Measurements from ENCODE around the gene ETV6.

ETV6 gene

DNA sequence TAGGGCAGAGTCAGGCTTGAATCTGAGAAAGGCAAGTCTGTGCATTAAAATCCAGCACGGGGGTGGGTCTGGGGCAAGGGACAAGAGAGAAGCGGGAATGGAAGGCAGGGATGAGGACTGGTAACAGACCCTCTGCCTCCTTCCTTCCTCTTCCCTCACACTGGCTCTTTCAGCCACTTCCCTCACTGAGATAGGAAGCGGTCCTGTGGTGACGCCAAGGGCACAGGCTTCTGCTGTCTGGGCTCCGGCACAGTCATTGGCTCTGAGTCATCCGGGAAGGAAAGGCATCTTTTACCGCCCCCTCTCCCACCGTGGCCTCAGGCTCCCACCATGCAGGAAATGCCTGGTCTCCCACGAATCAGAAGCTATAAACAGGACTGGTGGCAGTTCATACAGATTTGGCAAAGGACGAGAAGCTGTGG, 70.2 kb downstream of the ETV6 start:
- no peak for TF ChIP-seq YY1 (IDR thresholded peaks at IDR 0.05; ENCODE audit: insufficient read depth, insufficient read length)
- TF ChIP-seq ZNF274 (IDR thresholded peaks at IDR 0.05; ENCODE audit: low read depth, low read length) = no peak
- TF ChIP-seq SUZ12 (IDR thresholded peaks at IDR 0.05; ENCODE audit: extremely low read depth, insufficient read depth, insufficient read length) = no peak
- no peak overlapping the region for H3K4me3 ChIP-seq (ENCODE audit: insufficient read length, low read depth)
- peaks cover 25% of the 10 kb centered on the region for H3K4me1 ChIP-seq (ENCODE audit: insufficient read depth, insufficient read length)
- H3K36me3 ChIP-seq (ENCODE audit: insufficient read depth, insufficient read length, low read length) = peaks cover 3% of the 10 kb centered on the region
- H3K27me3 ChIP-seq (ENCODE audit: insufficient read depth, insufficient read length) = no peaks in the 10 kb centered on the region
- no peaks in the 10 kb centered on the region for H3K9me3 ChIP-seq (ENCODE audit: insufficient read depth, low read length)
- peak overlapping the region; percentile 6 for H3K9ac ChIP-seq (ENCODE audit: insufficient read length, low read depth)
- DNase-seq (ENCODE audit: low read depth, low spot score) = peak; percentile 72

DNA sequence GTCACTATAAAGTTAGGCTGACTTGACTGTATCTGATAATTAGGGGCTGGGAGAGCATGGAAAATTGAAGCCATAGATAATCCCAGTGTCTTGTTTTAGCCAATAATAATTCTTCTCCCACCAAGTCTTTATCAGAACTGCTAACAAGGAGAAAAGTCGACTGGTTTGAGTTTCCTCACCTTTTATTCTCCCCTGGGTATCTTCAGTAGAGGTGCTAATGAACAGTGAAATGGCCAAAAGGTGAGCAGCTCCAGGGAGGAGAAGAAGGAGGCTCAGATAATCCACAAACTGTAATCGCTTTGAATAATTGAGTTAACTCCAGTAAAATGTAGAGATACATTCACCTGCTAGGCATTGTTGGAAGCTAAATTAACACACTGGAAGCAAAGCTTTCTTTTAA, 72.6 kb downstream of the ETV6 start:
- Histone ChIP-seq H3K27me3 (ENCODE audit: insufficient read depth, insufficient read length) (no peaks in the 10 kb centered on the region), H3K36me3 (ENCODE audit: insufficient read depth, insufficient read length, low read length) (no peaks in the 10 kb centered on the region), H3K4me3 (ENCODE audit: insufficient read length, low read depth) (no peak overlapping the region)

DNA sequence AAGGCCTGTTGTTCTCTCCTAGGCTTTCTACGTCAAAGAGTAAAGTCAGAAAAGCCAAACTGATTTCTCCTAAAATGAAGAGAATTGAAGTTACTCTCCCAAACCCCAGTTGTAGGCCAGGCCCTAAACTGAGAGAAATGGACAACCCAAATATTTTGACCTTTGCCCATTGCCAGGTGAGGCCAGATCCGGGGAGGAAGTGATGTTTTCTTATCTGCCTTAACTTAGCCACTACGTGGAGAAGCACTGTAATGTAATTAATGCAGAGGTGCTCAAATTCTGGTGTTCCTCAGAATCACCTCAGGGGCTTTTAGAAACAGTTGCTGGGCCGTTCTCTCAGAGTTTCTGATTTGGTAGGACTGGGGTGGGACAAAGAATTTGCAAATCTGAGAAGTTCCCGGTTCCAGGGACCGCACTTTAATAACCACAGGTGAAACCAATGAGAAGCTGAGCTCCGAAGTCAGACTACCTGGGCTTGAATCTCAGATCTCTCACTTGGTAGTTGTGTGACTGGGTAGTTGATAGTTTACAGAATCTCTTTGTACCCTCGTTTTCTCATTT, 73.2 kb downstream of the ETV6 start:
- no peaks in the 10 kb centered on the region for H3K27me3 ChIP-seq (ENCODE audit: insufficient read depth, insufficient read length)
- H3K9me3 ChIP-seq (ENCODE audit: insufficient read depth, low read length) = no peaks in the 10 kb centered on the region
- DNase-seq (ENCODE audit: low read depth, low spot score) = no peak
- no peak overlapping the region for H3K9ac ChIP-seq (ENCODE audit: insufficient read length, low read depth)
- TF ChIP-seq YY1 (IDR thresholded peaks at IDR 0.05; ENCODE audit: insufficient read depth, insufficient read length) (no peak), ZNF274 (IDR thresholded peaks at IDR 0.05; ENCODE audit: low read depth, low read length) (no peak), SUZ12 (IDR thresholded peaks at IDR 0.05; ENCODE audit: extremely low read depth, insufficient read depth, insufficient read length) (no peak)
- peaks cover 15% of the 10 kb centered on the region for H3K4me1 ChIP-seq (ENCODE audit: insufficient read depth, insufficient read length)
- no peak overlapping the region for H3K4me3 ChIP-seq (ENCODE audit: insufficient read length, low read depth)
- no peaks in the 10 kb centered on the region for H3K36me3 ChIP-seq (ENCODE audit: insufficient read depth, insufficient read length, low read length)

More for the DNA sequence above, 72.6 kb downstream of the ETV6 start:
- TF ChIP-seq SUZ12 (IDR thresholded peaks at IDR 0.05; ENCODE audit: extremely low read depth, insufficient read depth, insufficient read length) (no peak), YY1 (IDR thresholded peaks at IDR 0.05; ENCODE audit: insufficient read depth, insufficient read length) (no peak), ZNF274 (IDR thresholded peaks at IDR 0.05; ENCODE audit: low read depth, low read length) (no peak)
- no peak overlapping the region for H3K9ac ChIP-seq (ENCODE audit: insufficient read length, low read depth)
- H3K9me3 ChIP-seq (ENCODE audit: insufficient read depth, low read length) = no peaks in the 10 kb centered on the region
- no peak for DNase-seq (ENCODE audit: low read depth, low spot score)
- peaks cover 21% of the 10 kb centered on the region for H3K4me1 ChIP-seq (ENCODE audit: insufficient read depth, insufficient read length)

DNA sequence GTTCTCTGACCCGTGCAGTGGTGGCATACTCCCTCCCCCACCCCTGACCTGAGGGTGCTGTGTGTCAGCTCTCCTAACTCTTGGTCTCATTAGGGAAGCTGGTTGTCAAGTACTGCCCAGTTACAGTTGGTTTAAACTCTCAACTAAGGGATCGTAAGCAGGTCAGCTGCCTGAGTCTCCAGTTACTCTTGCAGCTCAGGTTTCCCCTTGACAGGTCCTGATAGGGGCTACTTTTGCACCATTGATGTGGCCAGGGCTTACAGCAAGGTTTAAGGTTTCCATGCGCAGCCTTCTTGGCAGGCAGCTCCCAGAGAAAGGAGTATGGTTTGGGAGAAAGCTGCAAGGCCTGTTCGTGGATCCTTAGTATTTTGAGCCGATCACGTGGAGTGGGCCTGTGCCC, 74.5 kb downstream of the ETV6 start:
- no peaks in the 10 kb centered on the region for H3K27me3 ChIP-seq (ENCODE audit: insufficient read depth, insufficient read length)
- DNase-seq (ENCODE audit: low read depth, low spot score) = no peak
- no peak for TF ChIP-seq ZNF274 (IDR thresholded peaks at IDR 0.05; ENCODE audit: low read depth, low read length)
- H3K4me3 ChIP-seq (ENCODE audit: insufficient read length, low read depth) = no peak overlapping the region
- no peaks in the 10 kb centered on the region for H3K9me3 ChIP-seq (ENCODE audit: insufficient read depth, low read length)
- no peak overlapping the region for H3K9ac ChIP-seq (ENCODE audit: insufficient read length, low read depth)
- H3K4me1 ChIP-seq (ENCODE audit: insufficient read depth, insufficient read length) = peaks cover 8% of the 10 kb centered on the region
- H3K36me3 ChIP-seq (ENCODE audit: insufficient read depth, insufficient read length, low read length) = no peaks in the 10 kb centered on the region

DNA sequence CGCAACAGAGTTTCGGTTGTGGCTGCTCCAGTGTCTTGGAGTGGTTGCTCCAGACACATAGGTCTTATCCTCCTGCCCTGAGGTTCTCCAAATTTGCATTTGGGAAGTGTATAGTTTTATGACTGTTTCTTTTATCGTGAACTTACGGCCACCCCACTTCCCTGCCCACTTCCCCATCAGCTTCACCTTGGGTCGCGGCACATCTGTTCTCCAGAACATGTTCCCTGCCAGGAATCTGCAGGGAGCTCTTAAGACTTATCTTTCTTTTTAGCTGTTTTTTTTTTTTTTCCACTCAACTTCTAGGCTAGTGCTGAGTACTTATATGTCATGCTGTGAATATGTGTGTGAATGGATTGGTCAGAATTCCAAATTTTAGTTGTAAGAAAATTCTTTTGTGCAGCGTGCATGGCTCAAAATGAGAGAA, 75.4 kb downstream of the ETV6 start:
- no peaks in the 10 kb centered on the region for H3K27me3 ChIP-seq (ENCODE audit: insufficient read depth, insufficient read length)
- H3K36me3 ChIP-seq (ENCODE audit: insufficient read depth, insufficient read length, low read length) = peaks cover 1% of the 10 kb centered on the region
- no peaks in the 10 kb centered on the region for H3K9me3 ChIP-seq (ENCODE audit: insufficient read depth, low read length)
- peaks cover under 1% of the 10 kb centered on the region for H3K4me1 ChIP-seq (ENCODE audit: insufficient read depth, insufficient read length)
- TF ChIP-seq YY1 (IDR thresholded peaks at IDR 0.05; ENCODE audit: insufficient read depth, insufficient read length) (no peak), ZNF274 (IDR thresholded peaks at IDR 0.05; ENCODE audit: low read depth, low read length) (no peak), SUZ12 (IDR thresholded peaks at IDR 0.05; ENCODE audit: extremely low read depth, insufficient read depth, insufficient read length) (no peak)
- no peak for DNase-seq (ENCODE audit: low read depth, low spot score)
- no peak overlapping the region for H3K9ac ChIP-seq (ENCODE audit: insufficient read length, low read depth)
- H3K4me3 ChIP-seq (ENCODE audit: insufficient read length, low read depth) = no peak overlapping the region

DNA sequence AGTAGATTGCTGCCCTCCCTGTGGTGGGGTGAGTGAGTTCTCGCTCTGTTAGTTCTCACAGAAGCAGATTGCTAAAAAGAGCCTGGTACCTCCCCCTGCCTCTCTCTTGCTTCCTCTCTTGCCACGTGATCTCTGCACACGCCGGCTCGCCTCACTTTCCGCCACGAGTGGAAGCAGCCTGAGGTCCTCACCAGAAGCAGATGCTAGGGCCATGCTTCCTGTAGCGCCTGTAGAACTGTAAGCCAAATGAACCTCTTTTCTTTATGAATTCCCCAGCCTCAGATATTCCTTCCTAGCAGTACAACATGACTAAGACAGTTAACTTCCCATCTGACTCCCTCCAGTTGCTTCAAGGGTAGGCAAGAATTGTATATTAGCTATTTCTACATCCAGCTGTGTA, 76.2 kb downstream of the ETV6 start:
- no peaks in the 10 kb centered on the region for H3K4me1 ChIP-seq (ENCODE audit: insufficient read depth, insufficient read length)
- H3K27me3 ChIP-seq (ENCODE audit: insufficient read depth, insufficient read length) = no peaks in the 10 kb centered on the region
- no peak overlapping the region for H3K9ac ChIP-seq (ENCODE audit: insufficient read length, low read depth)

DNA sequence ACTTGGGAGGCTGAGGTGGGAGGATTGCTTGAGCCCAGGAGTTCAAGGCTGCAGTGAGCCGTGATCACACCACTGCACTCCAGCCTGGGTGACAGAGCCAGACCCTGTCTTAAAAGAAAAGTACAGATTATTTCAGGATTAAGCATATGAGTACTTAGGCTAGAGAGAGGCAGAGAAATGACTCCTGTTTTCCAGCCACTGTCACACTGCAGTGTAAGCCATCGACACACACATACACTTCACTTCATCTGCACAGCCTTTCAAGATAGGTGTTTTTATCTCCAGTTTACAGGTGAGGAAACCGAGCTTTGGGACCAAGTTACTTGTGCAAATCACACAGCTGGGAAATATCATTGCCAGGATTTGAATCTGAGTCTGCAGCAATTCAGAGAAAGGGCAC, 77.2 kb downstream of the ETV6 start:
- H3K9ac ChIP-seq (ENCODE audit: insufficient read length, low read depth) = no peak overlapping the region
- no peaks in the 10 kb centered on the region for H3K27me3 ChIP-seq (ENCODE audit: insufficient read depth, insufficient read length)
- no peaks in the 10 kb centered on the region for H3K4me1 ChIP-seq (ENCODE audit: insufficient read depth, insufficient read length)
- TF ChIP-seq SUZ12 (IDR thresholded peaks at IDR 0.05; ENCODE audit: extremely low read depth, insufficient read depth, insufficient read length) (no peak), YY1 (IDR thresholded peaks at IDR 0.05; ENCODE audit: insufficient read depth, insufficient read length) (no peak), ZNF274 (IDR thresholded peaks at IDR 0.05; ENCODE audit: low read depth, low read length) (no peak)
- H3K36me3 ChIP-seq (ENCODE audit: insufficient read depth, insufficient read length, low read length) = peaks cover 5% of the 10 kb centered on the region
- DNase-seq (ENCODE audit: low read depth, low spot score) = no peak
- no peaks in the 10 kb centered on the region for H3K9me3 ChIP-seq (ENCODE audit: insufficient read depth, low read length)
- no peak overlapping the region for H3K4me3 ChIP-seq (ENCODE audit: insufficient read length, low read depth)

More for the DNA sequence above, 76.2 kb downstream of the ETV6 start:
- H3K36me3 ChIP-seq (ENCODE audit: insufficient read depth, insufficient read length, low read length) = peaks cover 5% of the 10 kb centered on the region
- TF ChIP-seq YY1 (IDR thresholded peaks at IDR 0.05; ENCODE audit: insufficient read depth, insufficient read length) = no peak
- no peak for TF ChIP-seq ZNF274 (IDR thresholded peaks at IDR 0.05; ENCODE audit: low read depth, low read length)
- no peak for TF ChIP-seq SUZ12 (IDR thresholded peaks at IDR 0.05; ENCODE audit: extremely low read depth, insufficient read depth, insufficient read length)
- no peak overlapping the region for H3K4me3 ChIP-seq (ENCODE audit: insufficient read length, low read depth)
- DNase-seq (ENCODE audit: low read depth, low spot score) = no peak
- no peaks in the 10 kb centered on the region for H3K9me3 ChIP-seq (ENCODE audit: insufficient read depth, low read length)
